Glutamatergic neuron (in vitro differentiated cells): ENCODE measurements around the gene SORCS1. TPM values are rescaled to one million over a fixed set of nuclear protein-coding genes. Genes with fewer than 3 reads are reported as not detected.

Source experiments
- DNase-seq: peaks from one replicate; pipeline ENCODE4 v3.0.0; 2022
- H3K27ac Mint-ChIP-seq: one replicate; pipeline ENCODE4 v1.8.0; 2020; ENCODE audit warnings: mild to moderate bottlenecking, mixed read lengths, inconsistent platforms; ENCODE audit not compliant: unreplicated experiment
- H3K27me3 Mint-ChIP-seq: one replicate; pipeline ENCODE4 v1.8.0; 2020; ENCODE audit warnings: mild to moderate bottlenecking, moderate library complexity, mixed read lengths, inconsistent platforms; ENCODE audit not compliant: unreplicated experiment
- H3K36me3 Mint-ChIP-seq: one replicate; pipeline ENCODE4 v1.8.0; 2020; ENCODE audit warnings: mild to moderate bottlenecking, mixed read lengths, inconsistent platforms; ENCODE audit not compliant: unreplicated experiment
- H3K4me1 Mint-ChIP-seq: one replicate; pipeline ENCODE4 v1.8.0; 2020; ENCODE audit warnings: mild to moderate bottlenecking, low read depth, mixed read lengths, inconsistent platforms; ENCODE audit not compliant: unreplicated experiment
- H3K4me3 Mint-ChIP-seq: one replicate; pipeline ENCODE4 v1.8.0; 2020; ENCODE audit warnings: mild to moderate bottlenecking, mixed read lengths, inconsistent platforms; ENCODE audit not compliant: unreplicated experiment
- H3K9me3 Mint-ChIP-seq: one replicate; pipeline ENCODE4 v1.8.0; 2020; ENCODE audit warnings: mild to moderate bottlenecking, moderate library complexity, mixed read lengths, inconsistent platforms; ENCODE audit not compliant: unreplicated experiment
- total RNA-seq: library from RNA; stranded (reverse); fragmentation: NEBNext Ultra II Directional; extraction: Animal tissue kit (Norgen Biotek cat#: 25700); gene quantifications from one replicate; pipeline ENCODE4 v1.2.1, GENCODE V29; 2021; ENCODE audit not compliant: unreplicated experiment
- TF ChIP-seq, protein P1 (sequence below): fragments of 200-600 bp; sonication (generic); IDR thresholded peaks from one replicate; pipeline ENCODE4 v1.5.0; 2021; ENCODE audit not compliant: partially characterized antibody, unreplicated experiment

Gene SORCS1
- total RNA-seq, 1 donor from 2014 or later = 3.3 TPM

- DNase-seq = no peak
- Mint-ChIP-seq H3K9me3 (peaks cover 3% of the 10 kb centered on the region), H3K27ac (no peak overlapping the region), H3K4me1 (no peaks in the 10 kb centered on the region), H3K27me3 (no peaks in the 10 kb centered on the region), H3K4me3 (no peak overlapping the region), H3K36me3 (no peaks in the 10 kb centered on the region)
- TF ChIP-seq, protein P1, sequence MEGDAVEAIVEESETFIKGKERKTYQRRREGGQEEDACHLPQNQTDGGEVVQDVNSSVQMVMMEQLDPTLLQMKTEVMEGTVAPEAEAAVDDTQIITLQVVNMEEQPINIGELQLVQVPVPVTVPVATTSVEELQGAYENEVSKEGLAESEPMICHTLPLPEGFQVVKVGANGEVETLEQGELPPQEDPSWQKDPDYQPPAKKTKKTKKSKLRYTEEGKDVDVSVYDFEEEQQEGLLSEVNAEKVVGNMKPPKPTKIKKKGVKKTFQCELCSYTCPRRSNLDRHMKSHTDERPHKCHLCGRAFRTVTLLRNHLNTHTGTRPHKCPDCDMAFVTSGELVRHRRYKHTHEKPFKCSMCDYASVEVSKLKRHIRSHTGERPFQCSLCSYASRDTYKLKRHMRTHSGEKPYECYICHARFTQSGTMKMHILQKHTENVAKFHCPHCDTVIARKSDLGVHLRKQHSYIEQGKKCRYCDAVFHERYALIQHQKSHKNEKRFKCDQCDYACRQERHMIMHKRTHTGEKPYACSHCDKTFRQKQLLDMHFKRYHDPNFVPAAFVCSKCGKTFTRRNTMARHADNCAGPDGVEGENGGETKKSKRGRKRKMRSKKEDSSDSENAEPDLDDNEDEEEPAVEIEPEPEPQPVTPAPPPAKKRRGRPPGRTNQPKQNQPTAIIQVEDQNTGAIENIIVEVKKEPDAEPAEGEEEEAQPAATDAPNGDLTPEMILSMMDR = no peak
Measured at GRCh38 chr10:107083388-107084009, 81.0 kb downstream of the SORCS1 start.

- Mint-ChIP-seq H3K27me3 (no peaks in the 10 kb centered on the region), H3K27ac (no peak overlapping the region), H3K4me1 (no peaks in the 10 kb centered on the region)
Measured at GRCh38 chr10:107081644-107082043, 82.9 kb downstream of the SORCS1 start.

DNA sequence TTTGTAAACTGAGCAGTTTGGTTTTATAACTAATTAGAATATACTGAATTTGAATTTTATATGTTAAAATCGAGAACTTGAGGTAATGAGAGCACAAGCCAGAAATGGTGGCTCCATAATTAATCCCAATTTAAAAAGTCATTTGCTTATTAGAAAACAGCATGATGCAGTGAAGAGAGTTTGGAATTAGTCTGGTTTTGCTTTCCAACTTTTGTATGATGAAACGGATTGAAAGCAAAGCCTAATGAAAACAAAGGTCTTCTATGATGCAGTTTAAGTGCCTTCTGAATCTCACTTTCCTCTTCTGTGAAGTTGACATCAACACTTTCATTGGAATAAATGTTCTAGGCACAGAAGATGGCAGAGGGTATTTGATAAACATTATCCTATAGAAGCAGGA lies 89.4 kb downstream of the SORCS1 start:
- TF ChIP-seq, protein P1 = no peak
- H3K27ac Mint-ChIP-seq = no peak overlapping the region

More at GRCh38 chr10:107081644-107082043, 82.9 kb downstream of the SORCS1 start:
- DNase-seq = no peak
- Mint-ChIP-seq H3K36me3 (no peaks in the 10 kb centered on the region), H3K4me3 (no peak overlapping the region), H3K9me3 (no peaks in the 10 kb centered on the region)
- TF ChIP-seq, protein P1 = no peak

GRCh38 chr10:107072786-107073185 lies 91.7 kb downstream of the SORCS1 start:
- no peak overlapping the region for H3K4me3 Mint-ChIP-seq
- H3K27me3 Mint-ChIP-seq = no peaks in the 10 kb centered on the region
- H3K4me1 Mint-ChIP-seq = no peaks in the 10 kb centered on the region
- DNase-seq = no peak
- no peaks in the 10 kb centered on the region for H3K9me3 Mint-ChIP-seq
- TF ChIP-seq, protein P1 = no peak
- no peak overlapping the region for H3K27ac Mint-ChIP-seq
- H3K36me3 Mint-ChIP-seq = no peaks in the 10 kb centered on the region

More for the DNA sequence above, 89.4 kb downstream of the SORCS1 start:
- no peaks in the 10 kb centered on the region for H3K36me3 Mint-ChIP-seq
- H3K27me3 Mint-ChIP-seq = no peaks in the 10 kb centered on the region
- H3K4me3 Mint-ChIP-seq = no peak overlapping the region
- DNase-seq = no peak
- no peaks in the 10 kb centered on the region for H3K9me3 Mint-ChIP-seq
- H3K4me1 Mint-ChIP-seq = no peaks in the 10 kb centered on the region

DNA sequence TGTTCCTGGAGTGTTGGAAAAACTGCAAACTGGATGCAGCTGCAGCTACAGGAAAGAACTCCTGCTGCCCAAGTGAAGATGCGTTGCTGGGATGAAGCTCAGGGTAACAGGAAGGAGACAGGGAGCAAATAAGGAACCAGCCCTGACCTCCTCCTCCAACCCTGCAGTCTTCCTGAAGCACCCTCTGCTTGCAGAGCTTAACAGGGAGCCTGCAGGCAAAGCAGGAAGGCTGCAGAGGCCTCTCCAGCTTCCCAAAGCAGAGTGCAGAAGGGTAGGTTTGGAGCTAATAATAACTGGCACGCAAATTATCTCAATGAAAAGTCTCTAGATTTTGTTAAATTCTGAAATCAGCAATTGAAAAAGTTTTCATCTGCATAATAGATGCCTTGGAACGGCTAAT lies 92.5 kb downstream of the SORCS1 start:
- TF ChIP-seq, protein P1 = no peak
- Mint-ChIP-seq H3K27ac (no peak overlapping the region), H3K27me3 (no peaks in the 10 kb centered on the region), H3K36me3 (no peaks in the 10 kb centered on the region), H3K4me3 (no peak overlapping the region), H3K4me1 (no peaks in the 10 kb centered on the region), H3K9me3 (no peaks in the 10 kb centered on the region)
- DNase-seq = no peak
